ENCODE measurements around the gene CHML.

DNA sequence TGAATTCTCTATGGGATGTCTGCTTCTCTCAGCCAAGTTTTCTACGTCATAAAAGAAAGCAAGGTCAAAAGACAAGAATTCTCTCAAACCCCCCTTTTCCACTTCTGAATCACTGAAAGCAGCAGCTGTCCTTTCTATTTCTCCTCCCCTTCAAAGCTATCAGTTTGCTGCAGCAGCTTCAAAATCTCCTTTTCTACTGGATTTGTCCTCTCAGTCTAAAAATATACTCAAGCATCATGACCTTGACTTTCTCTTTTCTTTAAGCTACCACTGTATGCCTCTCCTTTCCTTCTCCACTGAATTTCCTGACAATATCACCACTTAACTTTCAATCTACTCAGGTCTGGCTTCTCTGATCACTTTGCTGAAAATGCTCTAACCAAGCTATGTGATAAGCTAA, 13.8 kb upstream of the CHML start:
- TF ChIP-seq, protein P1, sequence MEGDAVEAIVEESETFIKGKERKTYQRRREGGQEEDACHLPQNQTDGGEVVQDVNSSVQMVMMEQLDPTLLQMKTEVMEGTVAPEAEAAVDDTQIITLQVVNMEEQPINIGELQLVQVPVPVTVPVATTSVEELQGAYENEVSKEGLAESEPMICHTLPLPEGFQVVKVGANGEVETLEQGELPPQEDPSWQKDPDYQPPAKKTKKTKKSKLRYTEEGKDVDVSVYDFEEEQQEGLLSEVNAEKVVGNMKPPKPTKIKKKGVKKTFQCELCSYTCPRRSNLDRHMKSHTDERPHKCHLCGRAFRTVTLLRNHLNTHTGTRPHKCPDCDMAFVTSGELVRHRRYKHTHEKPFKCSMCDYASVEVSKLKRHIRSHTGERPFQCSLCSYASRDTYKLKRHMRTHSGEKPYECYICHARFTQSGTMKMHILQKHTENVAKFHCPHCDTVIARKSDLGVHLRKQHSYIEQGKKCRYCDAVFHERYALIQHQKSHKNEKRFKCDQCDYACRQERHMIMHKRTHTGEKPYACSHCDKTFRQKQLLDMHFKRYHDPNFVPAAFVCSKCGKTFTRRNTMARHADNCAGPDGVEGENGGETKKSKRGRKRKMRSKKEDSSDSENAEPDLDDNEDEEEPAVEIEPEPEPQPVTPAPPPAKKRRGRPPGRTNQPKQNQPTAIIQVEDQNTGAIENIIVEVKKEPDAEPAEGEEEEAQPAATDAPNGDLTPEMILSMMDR (IDR thresholded peaks at IDR 0.05; ENCODE audit: borderline replicate concordance, extremely low read depth, low read length, poor library complexity, severe bottlenecking) = no peak
- no peak for TF ChIP-seq EZH2 (IDR thresholded peaks at IDR 0.05; ENCODE audit: borderline replicate concordance, low read depth, low read length, severe bottlenecking)

Measured in DND-41 (cell line).